ENCODE measurements around the gene FYCO1. TPM values are rescaled to one million over a fixed set of nuclear protein-coding genes. Genes with fewer than 3 reads are reported as not detected.

Gene FYCO1
- total RNA-seq, 3 donors from 2014 or later: 9.3 to 9.9 (median 9.8) TPM

- peaks cover 42% of the 10 kb centered on the region for H3K36me3 Mint-ChIP-seq (ENCODE audit: insufficient read depth)
These were observed 11.9 kb downstream of the FYCO1 start for GRCh38 chr3:45983770-45984169.

GRCh38 chr3:45981346-45982074, 14.1 kb downstream of the FYCO1 start:
- ATAC-seq: peak; percentile 60 to 65

More at GRCh38 chr3:45983770-45984169, 11.9 kb downstream of the FYCO1 start:
- Mint-ChIP-seq H3K9me3 (no peaks in the 10 kb centered on the region), H3K27me3 (ENCODE audit: low read depth) (no peaks in the 10 kb centered on the region), H3K4me3 (no peak overlapping the region), H3K4me1 (ENCODE audit: low read depth) (peaks cover 59% of the 10 kb centered on the region)
- DNase-seq (no peak), ATAC-seq (no peak)

GRCh38 chr3:45980819-45981218, 14.8 kb downstream of the FYCO1 start:
- H3K4me3 Mint-ChIP-seq: no peak overlapping the region
- no peaks in the 10 kb centered on the region for H3K27me3 Mint-ChIP-seq (ENCODE audit: low read depth)
- H3K4me1 Mint-ChIP-seq (ENCODE audit: low read depth): peaks cover 58% of the 10 kb centered on the region
- DNase-seq: no peak
- peaks cover 51% of the 10 kb centered on the region for H3K36me3 Mint-ChIP-seq (ENCODE audit: insufficient read depth)
- no peaks in the 10 kb centered on the region for H3K9me3 Mint-ChIP-seq
- no peak for ATAC-seq

More at GRCh38 chr3:45981346-45982074, 14.1 kb downstream of the FYCO1 start:
- Mint-ChIP-seq H3K36me3 (ENCODE audit: insufficient read depth) (peaks cover 51% of the 10 kb centered on the region), H3K4me3 (no peak overlapping the region), H3K4me1 (ENCODE audit: low read depth) (peaks cover 58% of the 10 kb centered on the region), H3K27me3 (ENCODE audit: low read depth) (no peaks in the 10 kb centered on the region), H3K9me3 (no peaks in the 10 kb centered on the region)
- no peak for DNase-seq

GRCh38 chr3:45980229-45980813, 15.3 kb downstream of the FYCO1 start:
- ATAC-seq (peak; percentile 51 to 55), DNase-seq (no peak)
- H3K9me3 Mint-ChIP-seq: no peaks in the 10 kb centered on the region
- H3K4me3 Mint-ChIP-seq: no peak overlapping the region
- peaks cover 54% of the 10 kb centered on the region for H3K36me3 Mint-ChIP-seq (ENCODE audit: insufficient read depth)
- H3K27me3 Mint-ChIP-seq (ENCODE audit: low read depth): no peaks in the 10 kb centered on the region
- peaks cover 61% of the 10 kb centered on the region for H3K4me1 Mint-ChIP-seq (ENCODE audit: low read depth)

- H3K4me3 Mint-ChIP-seq: no peak overlapping the region
These were observed 16.2 kb downstream of the FYCO1 start for GRCh38 chr3:45979378-45979777.

GRCh38 chr3:45978006-45978761, 17.4 kb downstream of the FYCO1 start:
- peaks cover 51% of the 10 kb centered on the region for H3K36me3 Mint-ChIP-seq (ENCODE audit: insufficient read depth)
- H3K27me3 Mint-ChIP-seq (ENCODE audit: low read depth): no peaks in the 10 kb centered on the region
- H3K4me1 Mint-ChIP-seq (ENCODE audit: low read depth): peaks cover 76% of the 10 kb centered on the region
- DNase-seq (peak; percentile 36), ATAC-seq (peak; percentile 15 to 25)
- peak overlapping the region; percentile 69 for H3K4me3 Mint-ChIP-seq
- no peaks in the 10 kb centered on the region for H3K9me3 Mint-ChIP-seq

More at GRCh38 chr3:45979378-45979777, 16.2 kb downstream of the FYCO1 start:
- no peak for ATAC-seq
- Mint-ChIP-seq H3K36me3 (ENCODE audit: insufficient read depth) (peaks cover 55% of the 10 kb centered on the region), H3K27me3 (ENCODE audit: low read depth) (no peaks in the 10 kb centered on the region), H3K4me1 (ENCODE audit: low read depth) (peaks cover 70% of the 10 kb centered on the region), H3K9me3 (no peaks in the 10 kb centered on the region)
- no peak for DNase-seq

GRCh38 chr3:45976191-45977091, 19.2 kb downstream of the FYCO1 start:
- Mint-ChIP-seq H3K4me3 (peak overlapping the region; percentile 56), H3K27me3 (ENCODE audit: low read depth) (no peaks in the 10 kb centered on the region), H3K9me3 (no peaks in the 10 kb centered on the region), H3K4me1 (ENCODE audit: low read depth) (peaks cover 85% of the 10 kb centered on the region), H3K36me3 (ENCODE audit: insufficient read depth) (peaks cover 54% of the 10 kb centered on the region)
- ATAC-seq (peak; percentile 11 to 25), DNase-seq (no peak)

- ATAC-seq: peak; percentile 16 to 33
- Mint-ChIP-seq H3K9me3 (no peaks in the 10 kb centered on the region), H3K4me3 (peak overlapping the region; percentile 16)
These were observed 19.9 kb downstream of the FYCO1 start for GRCh38 chr3:45975686-45976085.

GRCh38 chr3:45974686-45975085, 20.9 kb downstream of the FYCO1 start:
- H3K27me3 Mint-ChIP-seq (ENCODE audit: low read depth): no peaks in the 10 kb centered on the region
- peaks cover 63% of the 10 kb centered on the region for H3K36me3 Mint-ChIP-seq (ENCODE audit: insufficient read depth)
- DNase-seq (no peak), ATAC-seq (no peak)
- H3K9me3 Mint-ChIP-seq: no peaks in the 10 kb centered on the region
- H3K4me1 Mint-ChIP-seq (ENCODE audit: low read depth): peaks cover 72% of the 10 kb centered on the region
- H3K4me3 Mint-ChIP-seq: no peak overlapping the region

More at GRCh38 chr3:45975686-45976085, 19.9 kb downstream of the FYCO1 start:
- no peaks in the 10 kb centered on the region for H3K27me3 Mint-ChIP-seq (ENCODE audit: low read depth)
- DNase-seq: no peak
- peaks cover 55% of the 10 kb centered on the region for H3K36me3 Mint-ChIP-seq (ENCODE audit: insufficient read depth)
- peaks cover 79% of the 10 kb centered on the region for H3K4me1 Mint-ChIP-seq (ENCODE audit: low read depth)

- H3K4me1 Mint-ChIP-seq (ENCODE audit: low read depth): peaks cover 64% of the 10 kb centered on the region
- ATAC-seq (peak; percentile 29 to 67), DNase-seq (no peak)
- peaks cover 62% of the 10 kb centered on the region for H3K36me3 Mint-ChIP-seq (ENCODE audit: insufficient read depth)
- H3K4me3 Mint-ChIP-seq: no peak overlapping the region
- H3K27me3 Mint-ChIP-seq (ENCODE audit: low read depth): no peaks in the 10 kb centered on the region
- no peaks in the 10 kb centered on the region for H3K9me3 Mint-ChIP-seq
These were observed 22.9 kb downstream of the FYCO1 start for GRCh38 chr3:45972534-45973402.

- Mint-ChIP-seq H3K27me3 (ENCODE audit: low read depth) (no peaks in the 10 kb centered on the region), H3K4me3 (no peak overlapping the region), H3K36me3 (ENCODE audit: insufficient read depth) (peaks cover 62% of the 10 kb centered on the region), H3K9me3 (no peaks in the 10 kb centered on the region), H3K4me1 (ENCODE audit: low read depth) (peaks cover 63% of the 10 kb centered on the region)
- DNase-seq: no peak
- ATAC-seq: no peak
These were observed 25.7 kb downstream of the FYCO1 start for GRCh38 chr3:45969953-45970352.

- Mint-ChIP-seq H3K9me3 (no peaks in the 10 kb centered on the region), H3K4me3 (no peak overlapping the region), H3K4me1 (ENCODE audit: low read depth) (peaks cover 66% of the 10 kb centered on the region), H3K27me3 (ENCODE audit: low read depth) (no peaks in the 10 kb centered on the region), H3K36me3 (ENCODE audit: insufficient read depth) (peaks cover 64% of the 10 kb centered on the region)
- no peak for DNase-seq
- no peak for ATAC-seq
These were observed 26.5 kb downstream of the FYCO1 start for GRCh38 chr3:45969116-45969515.

- no peak for ATAC-seq
- peaks cover 70% of the 10 kb centered on the region for H3K4me1 Mint-ChIP-seq (ENCODE audit: low read depth)
- no peaks in the 10 kb centered on the region for H3K9me3 Mint-ChIP-seq
- DNase-seq: no peak
- no peak overlapping the region for H3K4me3 Mint-ChIP-seq
- H3K36me3 Mint-ChIP-seq (ENCODE audit: insufficient read depth): peaks cover 67% of the 10 kb centered on the region
- no peaks in the 10 kb centered on the region for H3K27me3 Mint-ChIP-seq (ENCODE audit: low read depth)
These were observed 26.9 kb downstream of the FYCO1 start for GRCh38 chr3:45968706-45969105.
